Cerebellar nuclear complex (tissue), 1 donor: ENCODE results near the gene ENGASE.
A peak's percentile ranks its signal among the peaks of the same experiment; 100 is the strongest.

Experiments
- DNase-seq, 2 experiments: peaks; one replicate each; lab custom pipeline; 2025; lab: John Stamatoyannopoulos, UW

ENGASE gene

GRCh38 chr17:79080349-79080748, 5.7 kb downstream of the ENGASE start:
- DNase-seq, result no peak

GRCh38 chr17:79080761-79081290, 6.2 kb downstream of the ENGASE start:
- no peak for DNase-seq

GRCh38 chr17:79081571-79082276, 7.1 kb downstream of the ENGASE start:
- DNase-seq, result no peak

GRCh38 chr17:79082311-79083190, 7.9 kb downstream of the ENGASE start:
- DNase-seq, result no peak

GRCh38 chr17:79083191-79083971, 8.8 kb downstream of the ENGASE start:
- no peak for DNase-seq

- no peak for DNase-seq
These were observed 9.9 kb downstream of the ENGASE start for GRCh38 chr17:79084291-79085153.

GRCh38 chr17:79085154-79085920, 10.7 kb downstream of the ENGASE start:
- DNase-seq, result no peak

- DNase-seq, result no peak
These were observed 11.4 kb downstream of the ENGASE start for GRCh38 chr17:79085921-79086551.

GRCh38 chr17:79086609-79087427, 12.2 kb downstream of the ENGASE start:
- DNase-seq, result no peak

- peak; percentile 69 to 73 for DNase-seq
These were observed 13.0 kb downstream of the ENGASE start for GRCh38 chr17:79087428-79088143.

GRCh38 chr17:79088247-79088996, 13.8 kb downstream of the ENGASE start:
- no peak for DNase-seq

- no peak for DNase-seq
These were observed 14.3 kb downstream of the ENGASE start for GRCh38 chr17:79088997-79089328.

- DNase-seq, result no peak
These were observed 15.3 kb downstream of the ENGASE start for GRCh38 chr17:79089720-79090442.

- DNase-seq, result no peak
These were observed 16.0 kb downstream of the ENGASE start for GRCh38 chr17:79090443-79091225.

GRCh38 chr17:79091226-79091670, 16.6 kb downstream of the ENGASE start:
- no peak for DNase-seq

- no peak for DNase-seq
These were observed 17.9 kb downstream of the ENGASE start for GRCh38 chr17:79092567-79092966.
